ENCODE results near the gene PTPRK. TPM values are rescaled to one million over a fixed set of nuclear protein-coding genes. Genes with fewer than 3 reads are reported as not detected.

Gene PTPRK
- total RNA-seq, 1 experiment from 2014 or later: 34.2 TPM

DNA sequence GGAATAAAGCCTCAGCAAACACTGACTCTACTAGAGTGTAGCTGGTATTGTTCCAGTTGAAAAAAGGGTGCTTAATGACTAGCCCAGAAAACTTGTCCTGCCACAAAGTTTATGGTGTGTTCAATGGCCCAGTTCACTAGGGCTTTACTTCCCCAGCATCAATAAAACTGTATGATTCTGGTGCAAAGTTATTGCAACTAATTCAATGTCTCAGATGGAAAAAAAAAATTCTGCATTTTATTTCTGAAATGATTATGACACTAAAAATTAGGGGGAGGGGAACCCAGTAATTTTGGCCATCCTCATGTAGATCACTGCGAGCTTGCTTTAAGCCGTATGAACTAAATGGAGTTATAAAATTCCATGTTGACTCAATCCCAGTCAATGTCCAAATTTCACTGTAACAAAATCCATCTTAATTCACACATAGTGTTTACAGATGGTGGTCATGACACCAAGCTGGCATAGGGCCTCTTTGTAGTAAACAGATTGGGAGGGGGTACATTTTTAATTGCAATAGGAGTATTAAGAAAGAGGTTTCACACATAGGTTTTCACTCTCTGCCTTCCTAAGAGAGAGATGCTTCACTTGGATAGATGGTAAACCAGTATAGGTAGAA is 41.2 kb downstream of the PTPRK start:
- no peaks in the 10 kb centered on the region for H3K9me2 ChIP-seq (ENCODE audit: insufficient read depth)
- intact Hi-C loops (cut with micrococcal nuclease): no loop called here
- H3K4me2 ChIP-seq (ENCODE audit: low read length): no peak overlapping the region
- no TSS peak for BruUV-seq (replicated peaks)
- H3K27me3 ChIP-seq (ENCODE audit: insufficient read depth, low read length): no peaks in the 10 kb centered on the region
- POLR2A ChIA-PET: no interaction called here
- no peak for ATAC-seq
- no peak overlapping the region for H3K9ac ChIP-seq (ENCODE audit: low read length)
- no peak overlapping the region for H3K4me3 ChIP-seq (replicated peaks in 1 of 2; ENCODE audit: low read depth in 1 of 2, low read length in 2 of 2)
- H3K4me1 ChIP-seq (ENCODE audit: control insufficient read depth in 1 of 2, insufficient read depth in 2 of 2, low read length in 2 of 2): no peaks in the 10 kb centered on the region
- no peak for DNase-seq (ENCODE audit: low read depth, low spot score)
- H2AFZ ChIP-seq (ENCODE audit: low read depth, low read length, poor library complexity, severe bottlenecking): no peak overlapping the region
- no peak overlapping the region for H3K27ac ChIP-seq (ENCODE audit: low read depth, low read length)
- CTCF ChIA-PET: no interaction called here
- TF ChIP-seq RAD21 (IDR thresholded peaks at IDR 0.05; ENCODE audit: low read depth) (no peak), MAX (IDR thresholded peaks at IDR 0.05) (no peak), CEBPB (IDR thresholded peaks at IDR 0.05; ENCODE audit: low read depth) (no peak), ELF1 (IDR thresholded peaks at IDR 0.05; ENCODE audit: borderline replicate concordance, low read depth) (no peak), EZH2 (IDR thresholded peaks at IDR 0.05) (no peak), POLR2AphosphoS5 (IDR thresholded peaks at IDR 0.05; ENCODE audit: low read depth, low read length) (no peak), TCF7L2 (IDR thresholded peaks at IDR 0.05; ENCODE audit: borderline replicate concordance, extremely low read depth, insufficient read depth, insufficient read length) (no peak), REST (IDR thresholded peaks at IDR 0.05; ENCODE audit: low read depth) (no peak), SIN3A (IDR thresholded peaks at IDR 0.05; ENCODE audit: low read depth) (no peak), EZH2phosphoT487 (IDR thresholded peaks at IDR 0.05; ENCODE audit: borderline replicate concordance) (no peak)
- H3K36me3 ChIP-seq (ENCODE audit: control insufficient read depth in 1 of 2, insufficient read depth in 2 of 2, low read length in 2 of 2): no peaks in the 10 kb centered on the region
- no peaks in the 10 kb centered on the region for H3K79me2 ChIP-seq (ENCODE audit: insufficient read depth, low read length)
- RAD21 ChIA-PET (ENCODE audit: low non-redundant PET in 1 of 2, low total read pairs in 2 of 2, uncharacterized antibody in 2 of 2, unreplicated experiment in 2 of 2): no interaction called here
- no peaks in the 10 kb centered on the region for H3K9me3 ChIP-seq (ENCODE audit: control insufficient read depth in 1 of 2, insufficient read depth in 1 of 2, low read depth in 1 of 2, low read length in 2 of 2)
- H4K20me1 ChIP-seq (ENCODE audit: insufficient read depth): no peaks in the 10 kb centered on the region
